Iris pigment epithelial cell (primary cell): ENCODE measurements around the gene HSPG2.
"Not testable (repeated sequence)": the region's sequence is repeated elsewhere in the genome, so short reads cannot be mapped to it uniquely, and the experiment has no call there.

Source experiments
- DNase-seq: peaks from one replicate; pipeline ENCODE4 v3.0.0-alpha.2; 2011; ENCODE audit warnings: low read depth

Gene HSPG2

GRCh38 chr1:21823980-21824702 is 113.0 kb downstream of the HSPG2 start:
- DNase-seq = no peak

GRCh38 chr1:21823206-21823979 is 113.7 kb downstream of the HSPG2 start:
- DNase-seq = no peak

GRCh38 chr1:21822349-21822748 is 114.8 kb downstream of the HSPG2 start:
- no peak for DNase-seq

GRCh38 chr1:21821385-21822019 is 115.6 kb downstream of the HSPG2 start:
- DNase-seq = no peak

GRCh38 chr1:21820597-21821232 is 116.4 kb downstream of the HSPG2 start:
- no peak for DNase-seq

- peak; percentile 20 for DNase-seq
Measured at GRCh38 chr1:21818656-21819055, 118.5 kb downstream of the HSPG2 start.

- peak; percentile 79 for DNase-seq
Measured at GRCh38 chr1:21816602-21817302, 120.4 kb downstream of the HSPG2 start.

- DNase-seq = no peak
Measured at GRCh38 chr1:21815724-21816321, 121.3 kb downstream of the HSPG2 start.

- no peak for DNase-seq
Measured at GRCh38 chr1:21814981-21815582, 122.0 kb downstream of the HSPG2 start.

- peak; percentile 11 for DNase-seq
Measured at GRCh38 chr1:21814241-21814918, 122.7 kb downstream of the HSPG2 start.

GRCh38 chr1:21813542-21813941 is 123.6 kb downstream of the HSPG2 start:
- no peak for DNase-seq

- no peak for DNase-seq
Measured at GRCh38 chr1:21811875-21812305, 125.2 kb downstream of the HSPG2 start, which contains the start of gene LDLRAD2. Gene LDLRAD2, plus strand, starts transcription at chr1:21812265. Its CDS starts 187 bp downstream, at chr1:21812452.

- DNase-seq = no peak
Measured at GRCh38 chr1:21804536-21804935, 132.6 kb downstream of the HSPG2 start.

- DNase-seq = peak; percentile 51
Measured at GRCh38 chr1:21801100-21801499, 136.0 kb downstream of the HSPG2 start.

GRCh38 chr1:21799730-21800129 is 137.4 kb downstream of the HSPG2 start:
- DNase-seq = no peak

GRCh38 chr1:21795075-21795474 is 142.0 kb downstream of the HSPG2 start:
- no peak for DNase-seq

GRCh38 chr1:21794656-21795055 is 142.5 kb downstream of the HSPG2 start:
- DNase-seq = no peak

GRCh38 chr1:21793104-21793503 is 144.0 kb downstream of the HSPG2 start:
- no peak for DNase-seq

GRCh38 chr1:21786640-21787039 is 150.5 kb downstream of the HSPG2 start:
- no peak for DNase-seq

- not testable (repeated sequence) for DNase-seq
Measured at GRCh38 chr1:21785764-21786163, 151.3 kb downstream of the HSPG2 start.
